ENCODE measurements around the gene OR4K2.
"Not testable (repeated sequence)": the region's sequence is repeated elsewhere in the genome, so short reads cannot be mapped to it uniquely, and the experiment has no call there.

OR4K2 gene, protein sequence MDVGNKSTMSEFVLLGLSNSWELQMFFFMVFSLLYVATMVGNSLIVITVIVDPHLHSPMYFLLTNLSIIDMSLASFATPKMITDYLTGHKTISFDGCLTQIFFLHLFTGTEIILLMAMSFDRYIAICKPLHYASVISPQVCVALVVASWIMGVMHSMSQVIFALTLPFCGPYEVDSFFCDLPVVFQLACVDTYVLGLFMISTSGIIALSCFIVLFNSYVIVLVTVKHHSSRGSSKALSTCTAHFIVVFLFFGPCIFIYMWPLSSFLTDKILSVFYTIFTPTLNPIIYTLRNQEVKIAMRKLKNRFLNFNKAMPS

DNA sequence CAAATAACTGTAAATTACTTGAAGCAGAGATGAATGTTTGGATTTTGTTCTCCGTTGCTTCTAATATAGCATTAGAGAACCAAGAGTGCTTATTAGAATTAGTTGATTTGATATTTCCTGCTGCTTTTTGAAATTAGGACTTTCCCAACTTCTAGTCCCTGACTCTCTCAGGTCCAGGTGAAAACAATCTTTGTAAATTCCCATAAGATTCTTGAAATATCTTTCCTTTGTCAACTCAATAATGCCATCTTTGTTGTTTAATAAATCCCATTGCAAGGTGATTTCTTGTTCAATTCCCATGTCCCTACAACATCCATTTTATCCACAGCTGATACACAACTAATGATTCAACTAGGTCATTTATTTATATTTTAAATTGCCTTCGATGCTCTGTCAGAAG lies at the start of gene OR4K2:
Gene OR4K2 (plus strand): TSS at position 301 of the 400 bp plus-strand sequence. CDS start 1,126 bp downstream, outside the sequence.
- no peak for DNase-seq

DNA sequence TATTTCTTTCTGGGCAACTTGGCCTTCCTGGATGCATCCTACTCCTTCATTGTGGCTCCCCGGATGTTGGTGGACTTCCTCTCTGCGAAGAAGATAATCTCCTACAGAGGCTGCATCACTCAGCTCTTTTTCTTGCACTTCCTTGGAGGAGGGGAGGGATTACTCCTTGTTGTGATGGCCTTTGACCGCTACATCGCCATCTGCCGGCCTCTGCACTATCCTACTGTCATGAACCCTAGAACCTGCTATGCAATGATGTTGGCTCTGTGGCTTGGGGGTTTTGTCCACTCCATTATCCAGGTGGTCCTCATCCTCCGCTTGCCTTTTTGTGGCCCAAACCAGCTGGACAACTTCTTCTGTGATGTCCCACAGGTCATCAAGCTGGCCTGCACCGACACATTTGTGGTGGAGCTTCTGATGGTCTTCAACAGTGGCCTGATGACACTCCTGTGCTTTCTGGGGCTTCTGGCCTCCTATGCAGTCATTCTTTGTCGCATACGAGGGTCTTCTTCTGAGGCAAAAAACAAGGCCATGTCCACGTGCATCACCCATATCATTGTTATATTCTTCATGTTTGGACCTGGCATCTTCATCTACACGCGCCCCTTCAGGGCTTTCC lies 47.2 kb upstream of the OR4K2 start:
- DNase-seq = not testable (repeated sequence)

DNA sequence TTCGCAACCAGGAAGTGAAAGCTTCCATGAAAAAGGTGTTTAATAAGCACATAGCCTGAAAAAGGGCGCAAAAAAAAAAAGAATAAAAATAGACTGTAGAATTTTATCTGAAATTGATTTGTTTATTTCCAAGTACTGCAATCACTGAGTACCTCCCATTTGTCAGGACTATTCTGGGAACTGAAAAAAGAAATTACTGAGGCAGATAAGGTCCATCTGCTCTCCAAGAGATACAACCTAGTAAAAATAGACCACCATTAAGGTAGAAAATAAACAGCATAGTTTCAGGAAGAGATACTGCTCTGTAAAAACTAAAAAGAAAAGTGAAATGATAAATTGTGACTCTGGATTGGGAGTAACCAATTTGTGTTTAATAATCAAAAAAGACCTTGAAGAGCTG lies 46.6 kb upstream of the OR4K2 start:
- no peak for DNase-seq

DNA sequence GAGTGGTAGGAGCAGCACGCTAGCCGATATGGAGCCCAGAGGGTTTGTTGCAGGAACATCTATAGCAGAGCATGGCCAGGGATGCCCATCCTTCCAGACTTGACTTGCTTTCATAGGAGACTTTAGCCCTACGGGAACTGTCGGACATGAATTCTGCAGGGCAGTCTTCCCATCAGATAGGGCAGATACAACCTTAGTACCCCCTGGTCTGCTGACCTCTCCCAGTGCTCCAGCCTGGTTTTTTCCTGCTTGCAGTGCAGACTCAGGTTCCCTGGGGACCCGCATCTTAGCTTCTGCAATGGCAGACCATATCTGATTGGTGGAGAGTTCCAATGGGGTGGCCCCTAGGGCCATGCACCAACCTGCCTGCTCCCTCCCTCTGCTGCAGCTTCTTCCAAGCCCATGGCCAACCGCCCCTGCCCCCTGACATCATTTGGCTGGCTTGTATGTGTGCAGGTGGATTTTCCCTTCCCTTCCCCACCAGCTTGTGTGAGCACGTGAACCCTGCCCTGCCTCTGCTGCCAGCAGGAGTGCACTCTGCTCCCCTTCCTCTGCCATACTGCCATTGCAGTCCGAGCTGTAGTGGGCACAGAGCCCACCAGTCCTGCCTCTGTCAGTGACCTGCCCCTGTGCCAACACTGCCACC lies 40.6 kb upstream of the OR4K2 start:
- DNase-seq = not testable (repeated sequence)

DNA sequence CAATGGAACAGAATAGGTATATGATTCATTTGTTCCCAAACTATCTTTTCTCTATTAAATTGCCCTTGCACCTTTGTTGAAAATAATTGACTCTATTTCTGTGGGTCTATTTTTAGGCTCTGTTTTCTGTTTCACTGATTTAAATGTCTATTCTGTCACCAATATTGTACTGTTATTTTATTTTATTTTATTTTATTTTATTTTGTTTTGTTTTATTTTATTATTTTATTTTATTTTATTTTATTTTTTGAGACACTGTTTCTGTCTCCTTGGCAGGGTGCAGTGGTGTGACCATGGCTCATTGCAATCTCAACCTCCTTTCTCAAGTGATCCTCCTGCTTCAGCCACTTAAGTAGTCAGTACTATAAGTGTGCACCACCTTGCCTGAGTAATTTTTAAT lies 36.5 kb upstream of the OR4K2 start:
- DNase-seq = no peak

DNA sequence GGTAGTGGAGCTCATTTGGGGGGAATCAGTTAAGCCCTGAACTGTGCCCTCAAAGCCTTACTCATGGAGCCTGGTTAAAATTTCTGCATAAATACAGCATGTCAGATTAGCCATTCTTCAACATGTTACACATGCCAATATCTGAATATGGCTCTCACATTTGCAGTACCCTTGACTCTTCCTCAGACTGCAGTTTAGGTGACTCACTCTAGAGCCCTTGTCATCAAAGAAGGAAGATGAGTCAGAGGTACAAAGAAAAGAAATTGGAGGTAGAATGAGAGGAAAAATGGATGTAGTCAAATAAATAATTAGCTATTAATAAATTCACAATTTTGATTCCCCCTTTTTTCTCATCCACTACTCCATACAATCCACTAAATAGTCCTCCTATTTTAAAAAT lies 23.6 kb upstream of the OR4K2 start:
- no peak for DNase-seq

DNA sequence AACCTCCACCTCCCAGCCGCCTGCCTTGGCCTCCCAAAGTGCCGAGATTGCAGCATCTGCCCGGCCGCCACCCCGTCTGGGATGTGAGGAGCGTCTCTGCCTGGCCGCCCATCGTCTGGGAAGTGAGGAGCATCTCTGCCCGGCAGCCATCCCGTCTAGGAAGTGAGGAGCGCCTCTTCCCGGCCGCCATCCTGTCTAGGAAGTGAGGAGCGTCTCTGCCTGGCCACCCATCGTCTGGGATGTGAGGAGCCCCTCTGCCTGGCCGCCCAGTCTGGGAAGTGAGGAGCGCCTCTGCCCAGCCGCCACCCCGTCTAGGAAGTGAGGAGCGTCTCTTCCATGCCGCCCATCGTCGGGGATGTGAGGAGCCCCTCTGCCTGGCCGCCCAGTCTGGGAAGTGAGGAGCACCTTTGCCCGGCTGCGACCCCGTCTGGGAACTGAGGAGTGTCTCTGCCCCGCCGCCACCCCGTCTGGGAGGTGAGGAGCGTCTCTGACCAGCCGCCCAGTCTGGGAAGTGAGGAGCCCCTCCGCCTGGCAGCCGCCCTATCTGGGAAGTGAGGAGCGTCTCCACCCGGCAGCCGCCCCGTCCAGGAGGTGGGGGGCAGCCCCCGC lies 8.8 kb upstream of the OR4K2 start:
- DNase-seq = not testable (repeated sequence)

DNA sequence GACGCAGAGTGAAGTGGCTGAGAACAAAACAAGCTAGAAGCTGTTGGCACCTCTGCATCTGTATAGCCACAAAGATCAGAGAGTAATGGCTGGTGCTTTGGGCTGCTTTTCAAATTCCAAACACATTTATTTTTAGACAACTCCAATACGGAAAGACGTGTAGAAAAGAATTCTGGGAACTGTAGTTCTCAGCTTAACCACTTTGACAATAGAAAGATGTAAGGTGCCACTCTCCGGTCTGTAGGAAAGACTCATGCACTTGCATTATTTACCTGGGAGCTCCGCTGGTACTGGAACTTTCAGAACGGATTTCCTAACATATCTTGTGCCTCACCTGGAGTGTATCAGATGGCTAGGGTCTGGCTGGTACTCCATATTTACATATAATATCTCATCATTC lies 1.8 kb upstream of the OR4K2 start:
- DNase-seq = no peak

DNA sequence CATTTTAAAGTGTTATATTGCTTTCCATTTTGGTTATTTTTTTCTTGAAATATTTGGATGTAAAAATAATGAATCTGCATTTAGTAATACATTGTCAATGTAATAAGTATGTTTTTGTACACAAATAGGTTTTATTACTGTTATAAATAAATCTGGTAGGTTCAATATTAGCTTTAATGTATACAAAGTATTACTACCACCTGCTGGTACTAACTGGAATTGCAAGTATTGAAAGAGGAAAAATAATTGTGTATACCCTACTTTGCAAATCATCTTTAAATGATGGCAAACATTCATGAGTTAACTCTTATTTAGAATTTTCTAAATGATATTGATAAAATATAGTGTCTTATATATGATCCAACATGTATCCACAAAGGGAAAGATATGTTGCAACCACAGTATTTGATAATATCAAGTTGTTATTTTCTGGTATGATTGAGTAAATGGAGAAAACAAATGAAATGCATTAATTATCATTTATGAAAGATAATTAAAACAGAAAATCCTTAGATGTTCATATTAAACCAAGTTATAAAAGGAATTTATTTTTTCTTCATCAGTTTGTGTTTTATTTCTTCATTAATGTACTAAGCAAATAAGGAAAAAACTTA lies 3.2 kb downstream of the OR4K2 start:
- DNase-seq = no peak

DNA sequence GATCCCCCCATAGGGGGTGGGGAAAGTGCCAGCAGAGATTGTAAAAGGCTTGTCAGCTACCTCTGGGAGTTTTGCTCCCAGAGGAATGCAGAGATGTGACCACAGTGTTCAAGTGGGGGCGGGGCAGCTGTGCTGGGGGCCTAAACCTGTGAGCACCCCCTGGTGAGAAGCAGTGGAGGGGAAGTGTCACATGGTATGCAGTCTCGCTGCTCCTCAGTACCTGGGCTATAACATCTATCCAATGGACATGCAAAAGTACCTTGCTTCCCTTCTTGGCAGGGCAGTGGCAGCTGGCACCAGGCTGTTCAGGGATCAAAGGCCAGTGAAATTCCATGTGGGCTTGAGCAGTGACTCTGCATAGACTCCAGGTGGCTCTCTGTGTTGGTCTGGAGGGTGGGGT lies 20.3 kb downstream of the OR4K2 start:
- no peak for DNase-seq

DNA sequence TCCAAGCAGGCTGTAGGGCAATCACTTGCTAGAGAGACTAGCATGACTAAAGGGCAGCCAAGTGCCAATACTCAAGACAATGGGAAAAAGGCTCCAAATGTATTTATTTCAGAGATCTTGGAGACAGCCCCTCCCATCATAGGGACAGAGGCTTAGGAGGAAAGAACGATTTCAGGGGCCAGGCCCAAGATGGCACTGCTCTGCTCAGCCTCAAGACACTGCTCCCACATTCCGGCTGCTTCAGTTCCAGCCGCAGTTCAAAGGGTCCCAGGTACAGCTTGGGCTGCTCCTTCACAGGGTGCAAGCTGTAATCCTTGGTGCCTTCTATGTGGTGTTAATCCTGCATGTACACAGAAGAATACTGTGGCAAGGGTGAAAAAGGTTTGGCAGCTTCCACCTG lies 26.1 kb downstream of the OR4K2 start:
- DNase-seq = no peak

DNA sequence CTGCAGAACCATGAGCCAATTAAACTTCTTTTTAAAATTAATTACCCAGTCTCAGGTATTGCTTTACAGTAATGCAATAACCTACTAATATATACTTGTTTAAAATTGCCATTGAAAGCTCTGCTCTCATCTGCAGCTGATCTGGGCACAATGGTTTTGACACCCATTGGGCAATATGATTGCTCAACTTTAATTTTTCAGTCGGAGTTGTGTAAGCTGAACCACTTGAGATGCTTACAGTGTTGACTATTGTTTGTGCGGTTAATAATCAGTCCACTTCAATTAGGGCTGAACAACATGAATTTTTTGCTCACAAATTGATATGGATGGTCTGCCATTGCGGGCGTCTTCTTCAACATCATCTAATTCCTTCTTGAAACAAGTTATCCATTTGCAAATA lies 27.5 kb downstream of the OR4K2 start:
- DNase-seq = no peak

DNA sequence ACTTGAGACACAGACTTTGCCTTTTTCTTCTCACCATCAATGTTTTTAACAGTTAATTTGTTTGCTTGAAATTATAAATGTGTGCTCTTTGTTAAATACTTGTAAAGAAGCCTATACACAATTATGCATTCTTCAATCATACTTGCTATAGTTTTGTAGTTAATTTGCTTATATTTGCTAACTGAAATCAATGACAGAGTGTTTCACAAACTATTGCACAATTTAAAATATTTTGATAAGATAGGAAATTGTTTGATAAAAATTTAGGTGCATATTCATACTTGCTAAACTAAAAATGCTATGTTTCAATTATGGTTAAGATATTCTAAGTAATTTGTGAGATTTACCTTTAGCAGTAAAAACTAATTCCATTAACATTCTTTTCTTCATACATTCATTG lies 31.7 kb downstream of the OR4K2 start:
- DNase-seq = no peak

DNA sequence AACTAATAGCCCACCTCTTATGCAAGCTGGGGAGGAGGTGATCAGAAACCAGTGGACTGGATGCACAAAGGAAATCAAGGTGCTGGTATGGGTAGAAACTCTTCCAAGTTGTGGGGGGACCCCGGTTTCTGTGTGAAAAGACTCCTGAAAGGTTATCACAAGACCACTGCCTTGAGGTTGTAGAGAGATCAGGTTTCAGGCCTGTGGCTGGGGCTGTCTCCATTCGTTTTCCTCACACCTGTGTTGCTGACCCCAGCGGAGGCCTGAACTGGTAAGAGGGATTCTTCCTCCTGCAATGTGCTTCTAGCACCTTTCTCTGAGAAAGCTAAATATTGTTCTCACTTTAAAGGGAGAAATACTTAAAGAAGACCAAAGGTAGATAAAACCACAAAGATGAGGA lies 36.2 kb downstream of the OR4K2 start:
- DNase-seq = no peak

DNA sequence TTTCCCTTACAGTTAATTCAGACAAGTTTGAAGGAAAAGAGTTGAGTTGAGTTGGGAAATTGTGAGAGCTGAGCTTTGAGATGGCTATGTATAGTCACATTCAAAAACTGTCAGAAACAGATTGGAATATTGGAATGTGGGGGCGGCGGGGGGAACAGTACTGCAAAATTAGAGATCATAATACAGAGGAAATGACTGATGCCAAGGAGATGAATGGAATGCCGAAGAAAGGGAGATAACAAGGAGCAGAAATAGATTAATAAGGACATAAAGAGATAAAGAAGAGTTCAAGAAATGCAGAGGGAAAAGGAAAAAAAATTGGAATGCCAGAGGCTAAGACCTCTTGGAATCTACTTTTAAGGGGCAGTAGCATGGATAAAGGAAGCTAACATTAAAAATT lies 42.3 kb downstream of the OR4K2 start:
- DNase-seq = no peak

DNA sequence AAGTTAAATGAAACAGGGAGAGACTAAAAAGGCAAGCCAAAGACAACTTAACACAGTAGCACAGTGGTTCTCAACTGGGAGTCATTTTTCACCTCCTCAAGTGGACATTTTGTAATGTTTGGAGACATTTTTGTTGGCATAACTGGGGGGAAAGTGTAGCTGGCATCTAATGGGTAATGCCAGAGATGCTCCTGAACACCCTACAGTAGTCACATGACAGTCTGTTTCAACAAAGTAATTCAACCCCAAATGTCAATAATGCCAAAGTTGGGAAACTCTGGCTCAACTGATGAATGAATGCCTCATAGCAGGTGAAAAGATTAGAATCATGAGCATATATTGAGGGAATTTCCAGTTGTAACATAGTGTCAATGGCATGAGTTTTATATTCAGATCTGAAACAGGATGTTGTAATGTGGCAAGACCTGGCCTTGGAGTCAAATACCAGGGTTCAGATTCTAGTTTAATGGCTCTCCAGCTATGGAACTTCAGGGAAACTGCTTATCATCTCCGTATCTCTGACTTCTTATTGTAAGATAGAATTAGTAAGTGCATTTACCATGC lies 43.1 kb downstream of the OR4K2 start:
- no peak for DNase-seq

DNA sequence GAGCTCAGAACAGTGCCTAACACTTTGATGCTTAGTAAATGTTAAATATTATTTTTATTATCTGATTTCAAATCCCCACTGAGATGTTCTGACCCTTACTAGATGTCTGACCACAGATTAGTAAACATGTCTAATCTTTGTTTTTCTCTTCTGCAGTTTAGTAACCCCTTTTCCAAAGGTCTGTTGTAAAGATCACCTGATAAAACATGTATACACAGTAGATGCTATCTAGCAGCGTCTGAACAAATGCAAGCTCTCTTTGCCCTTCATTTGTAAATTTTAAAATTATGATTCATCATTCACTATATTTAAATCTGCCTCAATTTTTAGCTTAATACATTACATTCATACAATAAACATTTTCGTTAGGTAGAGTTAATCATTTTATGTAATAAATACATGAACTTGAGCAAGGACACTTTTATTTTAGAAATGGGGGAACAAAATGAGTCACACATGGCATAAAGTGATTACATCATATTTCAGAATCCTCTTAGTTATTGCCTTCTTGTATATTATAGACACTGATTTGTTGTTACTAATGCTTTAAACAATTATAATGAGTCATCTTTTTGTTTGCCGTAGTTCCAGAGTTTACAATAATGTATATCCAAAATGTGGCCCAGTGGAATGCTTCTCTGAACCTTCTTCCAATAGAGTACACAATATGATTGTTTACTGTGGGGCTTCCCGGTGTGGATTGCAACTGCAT lies 43.8 kb downstream of the OR4K2 start:
- DNase-seq = no peak

DNA sequence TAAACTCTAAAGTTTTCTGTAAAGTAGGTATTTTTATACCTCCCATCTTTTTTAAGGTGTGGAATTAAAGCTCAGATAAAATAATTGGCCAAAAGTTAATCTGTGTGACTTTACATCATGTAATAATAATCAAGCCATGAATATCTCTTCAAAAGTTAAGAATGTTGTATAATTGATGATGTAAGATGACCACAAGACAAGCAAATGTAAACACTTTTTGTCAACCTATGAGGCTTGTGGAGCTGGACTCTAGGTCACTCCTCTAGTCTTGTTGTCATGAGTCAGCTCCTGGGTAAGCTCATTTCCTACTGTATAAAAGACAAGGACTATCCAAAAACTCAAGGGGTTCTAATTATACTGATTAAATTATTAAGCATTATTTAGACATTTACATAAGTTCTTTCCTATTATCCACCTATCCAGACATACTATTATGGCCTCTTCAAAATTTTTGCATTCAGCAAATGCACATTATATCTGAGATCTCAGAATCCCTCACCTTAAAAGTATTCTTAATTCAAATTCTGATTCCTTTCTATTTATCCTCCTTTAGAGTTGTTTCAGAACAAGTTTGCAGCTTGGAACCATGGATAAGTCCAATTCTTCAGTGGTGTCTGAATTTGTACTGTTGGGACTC lies 45.2 kb downstream of the OR4K2 start, which contains the start of gene OR4K5:
Gene OR4K5 (plus strand): TSS at position 587 of the 637 bp plus-strand sequence. CDS start 0 bp downstream, at position 587.
- DNase-seq = no peak

DNA sequence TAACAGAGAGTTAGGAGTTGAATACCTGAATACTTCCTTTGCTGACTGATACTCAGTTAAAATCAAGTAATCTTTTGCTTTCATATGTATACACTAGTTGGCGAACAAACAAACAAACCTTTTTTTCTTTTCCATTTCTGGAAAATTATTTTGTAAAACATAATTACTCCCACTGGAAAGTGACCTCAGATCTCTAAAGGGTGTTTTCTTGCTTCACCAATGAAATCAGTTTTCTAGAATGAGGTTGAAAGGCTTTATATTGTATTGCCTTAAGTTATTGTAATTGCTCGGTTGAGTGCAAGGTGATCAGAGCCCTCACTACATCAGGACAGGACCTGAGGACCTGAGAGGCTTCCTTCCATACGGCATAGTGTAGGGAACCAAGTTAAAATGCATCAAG lies 55.7 kb downstream of the OR4K2 start, which contains the start of gene OR4K1:
Gene OR4K1 (plus strand): TSS at position 301 of the 400 bp plus-strand sequence. CDS start 4,750 bp downstream, outside the sequence.
- no peak for DNase-seq

Data from cortex of kidney (tissue), 1 donor.